GM21825 (cell line): Measurements from ENCODE around the gene GBP6.
"Not testable (repeated sequence)": the region's sequence is repeated elsewhere in the genome, so short reads cannot be mapped to it uniquely, and the experiment has no call there.

Experiments used
- ATAC-seq: cut with Tn5 transposase; IDR thresholded peaks from one replicate; pipeline ENCODE4 v1.9.1; 2021; ENCODE audit warnings: mild to moderate bottlenecking, moderate library complexity; ENCODE audit not compliant: unreplicated experiment

Gene GBP6

GRCh38 chr1:89364954-89365550 lies 1.2 kb downstream of the GBP6 start:
- no peak for ATAC-seq

- no peak for ATAC-seq
Measured at GRCh38 chr1:89367221-89367620, 3.4 kb downstream of the GBP6 start.

GRCh38 chr1:89369331-89369730 lies 5.5 kb downstream of the GBP6 start:
- no peak for ATAC-seq

GRCh38 chr1:89373810-89374209 lies 10.0 kb downstream of the GBP6 start:
- not testable (repeated sequence) for ATAC-seq

GRCh38 chr1:89378001-89378400 lies 14.1 kb downstream of the GBP6 start:
- no peak for ATAC-seq

- ATAC-seq, result no peak
Measured at GRCh38 chr1:89381618-89382017, 17.8 kb downstream of the GBP6 start.

- no peak for ATAC-seq
Measured at GRCh38 chr1:89382479-89382878, 18.6 kb downstream of the GBP6 start.

- ATAC-seq, result no peak
Measured at GRCh38 chr1:89383185-89383584, 19.3 kb downstream of the GBP6 start.

GRCh38 chr1:89390707-89391106 lies 26.8 kb downstream of the GBP6 start:
- ATAC-seq, result no peak

GRCh38 chr1:89391686-89392085 lies 27.8 kb downstream of the GBP6 start:
- no peak for ATAC-seq

- ATAC-seq, result no peak
Measured at GRCh38 chr1:89394851-89395250, 31.0 kb downstream of the GBP6 start.

- ATAC-seq, result no peak
Measured at GRCh38 chr1:89396902-89397301, 33.0 kb downstream of the GBP6 start.

- no peak for ATAC-seq
Measured at GRCh38 chr1:89405275-89405929, 41.5 kb downstream of the GBP6 start.

GRCh38 chr1:89407360-89407759 lies 43.5 kb downstream of the GBP6 start:
- ATAC-seq, result no peak

- ATAC-seq, result not testable (repeated sequence)
Measured at GRCh38 chr1:89407768-89408167, 43.9 kb downstream of the GBP6 start.

GRCh38 chr1:89425056-89425455 lies 61.2 kb downstream of the GBP6 start:
- no peak for ATAC-seq

GRCh38 chr1:89429062-89429461 lies 65.2 kb downstream of the GBP6 start:
- no peak for ATAC-seq

- not testable (repeated sequence) for ATAC-seq
Measured at GRCh38 chr1:89429681-89430080, 65.8 kb downstream of the GBP6 start.

GRCh38 chr1:89433421-89433820 lies 69.6 kb downstream of the GBP6 start:
- no peak for ATAC-seq

GRCh38 chr1:89434058-89434780 lies 70.4 kb downstream of the GBP6 start:
- not testable (repeated sequence) for ATAC-seq
